HG03558 (cell line): Measurements from ENCODE around the gene GYPB.
"Not testable (repeated sequence)": the region's sequence is repeated elsewhere in the genome, so short reads cannot be mapped to it uniquely, and the experiment has no call there.

ENCODE experiments used
- ATAC-seq: cut with Tn5 transposase; IDR thresholded peaks from one replicate; pipeline ENCODE4 v1.9.1; 2021; ENCODE audit warnings: moderate number of reproducible peaks; ENCODE audit not compliant: unreplicated experiment; ENCODE audit errors: extremely low read depth

Gene GYPB

GRCh38 chr4:143950967-143951366 lies 68.2 kb downstream of the GYPB start:
- not testable (repeated sequence) for ATAC-seq

DNA sequence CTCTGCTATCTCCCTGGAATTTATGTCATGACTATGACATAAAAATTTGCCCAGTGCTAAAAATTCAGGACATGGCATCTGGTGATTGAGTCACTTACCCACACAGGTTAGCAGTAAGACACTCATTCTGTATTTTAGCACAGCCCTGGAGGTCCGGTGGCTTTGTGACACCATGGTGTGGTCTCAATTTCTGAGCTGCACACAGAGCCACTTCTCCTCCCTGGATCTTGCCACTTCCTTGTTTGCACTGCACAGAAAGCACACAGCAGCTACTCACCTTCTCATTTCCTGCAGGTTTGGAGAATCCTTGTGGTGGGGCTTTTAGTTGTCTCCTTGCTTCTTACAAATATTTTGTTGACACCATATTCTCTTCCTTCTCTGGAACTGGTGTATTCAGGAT lies 69.0 kb downstream of the GYPB start:
- ATAC-seq, result not testable (repeated sequence)

GRCh38 chr4:143947493-143947892 lies 71.7 kb downstream of the GYPB start:
- ATAC-seq, result not testable (repeated sequence)
